ENCODE data around the gene LRRC4.

- TF ChIP-seq CTCF (IDR thresholded peaks at IDR 0.05): no peak
- no peak for TF ChIP-seq POLR2A (IDR thresholded peaks at IDR 0.05)
These were observed 33.9 kb downstream of the LRRC4 start for GRCh38 chr7:127997226-127997922.

Data from testis (tissue), 2 donors.